DMS79 treated with DMSO at 0.1 percent for 48 hours (cell line): ENCODE results near the gene KRTAP11-1.

Experiments used
- DNase-seq: peaks from one replicate; lab custom pipeline; 2025; lab: John Stamatoyannopoulos, UW

KRTAP11-1 gene, protein sequence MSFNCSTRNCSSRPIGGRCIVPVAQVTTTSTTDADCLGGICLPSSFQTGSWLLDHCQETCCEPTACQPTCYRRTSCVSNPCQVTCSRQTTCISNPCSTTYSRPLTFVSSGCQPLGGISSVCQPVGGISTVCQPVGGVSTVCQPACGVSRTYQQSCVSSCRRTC

DNA sequence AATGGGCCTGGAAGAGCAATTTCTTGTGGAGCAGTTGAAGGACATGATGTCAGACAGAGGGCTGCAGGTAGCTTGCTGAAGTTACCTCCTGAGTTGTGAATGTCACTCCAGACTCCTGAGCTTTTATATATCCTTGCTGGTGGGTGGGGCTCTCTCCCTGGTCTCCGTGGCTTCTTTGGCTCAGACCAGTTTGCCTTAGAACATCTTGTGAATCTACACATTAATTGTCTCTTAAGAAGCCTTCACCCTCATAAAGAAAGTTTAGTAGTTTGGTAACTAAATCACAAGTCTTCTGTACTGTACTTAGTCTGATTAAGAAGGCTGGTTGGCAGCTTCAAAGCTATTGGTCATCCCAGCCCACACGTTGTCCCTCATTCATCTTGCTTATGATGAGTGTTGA lies at the start of gene KRTAP11-1:
TSS of gene KRTAP11-1 (minus strand) at position 101 of the 400 bp plus-strand sequence. CDS start at position 45, 56 bp downstream.
- no peak for DNase-seq

DNA sequence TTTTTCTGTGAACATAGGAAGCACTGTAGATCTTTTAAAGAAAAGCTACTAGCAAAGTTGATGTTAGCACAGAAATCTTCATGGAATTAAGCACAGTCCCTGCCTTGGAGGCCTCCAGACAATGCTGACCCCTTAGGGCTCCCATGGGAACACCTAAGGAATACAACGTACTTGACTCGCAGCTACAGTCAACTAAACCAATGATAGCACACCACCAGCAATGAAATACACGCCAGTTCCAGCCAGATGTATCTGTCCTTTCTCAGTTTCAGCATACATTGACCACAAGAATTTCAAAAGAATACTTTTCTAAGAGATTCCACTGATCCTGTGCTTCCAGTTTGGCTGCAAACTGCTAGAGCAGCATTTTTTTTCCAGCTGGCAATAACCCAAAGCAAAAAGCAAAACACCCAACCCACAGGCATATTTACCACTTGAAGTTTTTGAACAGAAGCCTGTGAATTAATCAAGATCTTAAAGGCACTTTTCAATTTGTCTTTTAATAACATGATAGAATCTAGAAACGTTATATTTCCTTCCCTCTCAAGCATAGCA lies 42.8 kb upstream of the KRTAP11-1 start:
- no peak for DNase-seq

- no peak for DNase-seq
Observed at GRCh38 chr21:30921129-30921528, 39.7 kb upstream of the KRTAP11-1 start.

GRCh38 chr21:30917557-30917956 lies 36.2 kb upstream of the KRTAP11-1 start:
- no peak for DNase-seq

DNA sequence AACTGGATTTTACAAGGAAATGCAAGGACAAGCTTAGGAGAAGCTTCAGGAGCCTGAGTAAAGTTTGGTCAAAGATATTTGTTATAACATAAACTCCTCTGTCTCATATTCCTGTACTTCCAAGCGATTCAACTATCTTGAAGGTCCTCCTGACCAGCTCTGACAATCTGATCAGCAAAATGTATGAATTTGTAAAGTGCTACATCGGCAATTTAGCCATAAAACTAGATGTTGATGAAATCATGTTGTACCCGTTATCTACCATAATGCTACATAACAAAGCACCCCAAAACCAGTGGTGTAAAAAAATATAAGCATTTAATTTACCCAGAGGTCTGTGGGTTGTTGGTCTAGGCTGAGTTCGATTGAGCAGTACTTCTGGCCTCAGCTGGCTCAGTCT lies 19.5 kb upstream of the KRTAP11-1 start:
- no peak for DNase-seq

DNA sequence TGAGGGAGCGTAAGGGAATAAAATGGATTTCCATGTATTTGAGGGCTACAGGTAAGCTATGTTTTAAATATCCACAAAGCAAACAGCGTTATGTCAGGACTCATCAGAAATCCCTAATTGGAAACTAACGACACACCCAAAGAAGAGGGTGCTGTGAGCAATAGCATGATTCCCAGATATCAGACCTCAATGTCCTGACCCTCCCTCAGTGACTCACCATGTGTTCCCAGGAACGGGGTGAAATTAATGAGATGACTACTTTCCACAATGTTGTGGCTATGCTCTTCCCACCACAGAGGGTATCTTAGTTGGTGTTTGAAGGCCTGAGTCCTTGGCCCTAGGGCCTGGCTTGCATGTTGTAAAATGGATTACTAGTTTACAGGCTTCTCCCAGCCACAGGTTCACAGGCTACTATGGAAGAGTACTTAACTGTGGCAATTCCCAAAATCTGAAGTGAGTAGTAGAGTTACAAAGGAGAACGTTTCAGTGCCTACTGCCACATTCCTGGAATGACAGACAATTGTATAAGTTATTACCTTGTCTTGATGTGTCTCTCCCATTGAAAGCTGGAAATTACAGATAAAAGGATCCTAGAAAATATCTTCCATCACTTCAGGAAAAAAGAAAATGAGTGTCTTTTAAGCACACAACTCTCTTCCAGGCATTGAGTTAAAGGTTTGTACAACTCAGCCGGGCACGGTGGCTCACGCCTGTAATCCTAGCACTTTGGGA lies 1.7 kb upstream of the KRTAP11-1 start:
- DNase-seq: no peak

DNA sequence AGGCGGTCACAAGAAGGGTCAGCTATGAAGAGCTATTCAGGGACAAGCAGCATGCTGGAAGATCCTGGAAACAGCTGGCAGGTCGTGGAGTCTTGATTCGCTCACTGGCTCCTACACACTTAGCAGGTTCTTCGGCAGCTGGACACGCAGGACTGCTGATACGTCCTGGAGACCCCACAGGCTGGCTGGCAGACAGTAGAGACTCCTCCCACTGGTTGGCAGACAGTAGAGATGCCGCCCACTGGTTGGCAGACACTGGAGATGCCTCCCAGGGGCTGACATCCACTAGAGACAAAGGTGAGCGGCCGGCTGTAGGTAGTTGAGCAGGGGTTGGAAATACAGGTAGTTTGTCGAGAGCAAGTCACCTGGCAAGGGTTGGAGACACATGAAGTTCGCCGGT lies 466 bp downstream of the KRTAP11-1 start:
- DNase-seq: no peak

DNA sequence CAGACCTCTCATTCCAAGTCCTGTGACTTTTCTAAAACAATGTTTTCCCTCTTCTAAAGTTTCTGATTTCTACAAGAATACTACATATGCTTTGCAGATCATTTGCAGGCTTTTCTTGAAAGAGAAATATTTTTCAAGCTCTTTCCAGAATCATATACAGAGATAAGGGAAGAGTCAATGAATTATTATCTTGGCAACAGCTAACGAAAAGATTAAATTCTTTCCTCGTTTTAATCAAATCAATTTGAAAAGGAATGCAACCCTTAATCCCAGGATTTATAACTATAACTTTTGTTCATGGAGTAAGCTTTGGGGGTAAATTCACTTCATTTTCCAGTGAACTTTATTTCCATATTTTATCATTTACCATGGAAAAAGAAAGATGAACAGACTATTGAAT lies 6.9 kb downstream of the KRTAP11-1 start:
- DNase-seq: no peak

GRCh38 chr21:30847627-30848500 lies 33.5 kb downstream of the KRTAP11-1 start:
- DNase-seq: no peak

DNA sequence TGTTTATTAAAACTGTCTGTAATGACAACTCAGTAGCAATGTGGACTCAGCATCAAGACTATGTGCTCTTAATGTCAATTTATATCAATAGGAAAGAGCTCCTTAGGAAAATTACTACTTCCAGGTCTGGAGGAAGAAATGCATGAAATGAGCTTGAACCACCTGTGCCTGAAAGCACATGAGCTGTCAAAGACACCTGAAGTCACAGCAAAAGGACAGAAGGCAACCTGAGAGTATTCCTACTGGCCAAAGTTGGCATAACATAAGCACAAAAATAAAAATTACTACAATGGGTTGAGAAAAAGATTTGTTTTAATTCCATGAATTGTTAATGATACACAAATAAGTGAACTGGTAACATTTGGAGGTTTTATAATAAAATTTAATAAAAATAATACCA lies 38.4 kb downstream of the KRTAP11-1 start:
- DNase-seq: no peak

GRCh38 chr21:30839304-30839703 lies 42.1 kb downstream of the KRTAP11-1 start:
- no peak for DNase-seq

DNA sequence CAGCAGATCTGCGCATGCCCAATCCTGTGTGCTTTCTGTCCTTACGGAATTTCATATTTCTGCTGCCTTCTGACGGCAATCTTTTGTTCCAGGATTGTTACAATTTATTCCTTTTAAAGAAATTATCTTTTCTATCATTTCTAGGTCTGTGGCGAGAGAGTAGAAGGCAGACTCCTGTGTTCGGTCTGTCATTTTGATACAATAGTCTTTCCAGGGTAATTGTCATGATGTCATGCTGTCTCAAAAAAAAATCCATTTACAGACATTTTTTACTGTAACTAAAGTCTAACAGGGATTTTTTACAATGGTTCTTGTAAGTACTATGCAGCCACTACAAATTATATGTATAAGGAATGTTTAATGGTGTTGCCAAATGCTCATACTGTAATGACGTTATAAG lies 42.8 kb downstream of the KRTAP11-1 start:
- no peak for DNase-seq

GRCh38 chr21:30831194-30831765 lies 50.1 kb downstream of the KRTAP11-1 start:
- no peak for DNase-seq
